Immature natural killer cell (primary cell): Measurements from ENCODE around the gene PLCH2. TPM values are rescaled to one million over a fixed set of nuclear protein-coding genes. Genes with fewer than 3 reads are reported as not detected.
"Not testable (repeated sequence)": the region's sequence is repeated elsewhere in the genome, so short reads cannot be mapped to it uniquely, and the experiment has no call there.

ENCODE experiments used
- DNase-seq, 3 donors: peaks; one replicate each; pipeline ENCODE4 v3.0.0; 2022; ENCODE audit warnings: mixed read lengths in 1 of 3
- H3K27ac Mint-ChIP-seq, 6 donors: one replicate each; pipeline ENCODE4 v1.8.0; 2020; ENCODE audit warnings: mixed read lengths in 6 of 6, mild to moderate bottlenecking in 5 of 6, inconsistent platforms in 4 of 6, moderate library complexity in 3 of 6
- H3K27me3 Mint-ChIP-seq, 3 donors: one replicate each; pipeline ENCODE4 v1.8.0; 2020 to 2021; ENCODE audit warnings: low read depth in 3 of 3, mild to moderate bottlenecking in 3 of 3, mixed read lengths in 3 of 3, moderate library complexity in 3 of 3, inconsistent platforms in 1 of 3
- H3K36me3 Mint-ChIP-seq, 3 donors: one replicate each; pipeline ENCODE4 v1.8.0; 2020; ENCODE audit warnings: mixed read lengths in 3 of 3, inconsistent platforms in 2 of 3, mild to moderate bottlenecking in 2 of 3
- H3K4me1 Mint-ChIP-seq, 2 donors: one replicate each; pipeline ENCODE4 v1.8.0; 2020; ENCODE audit warnings: inconsistent platforms in 2 of 2, mild to moderate bottlenecking in 2 of 2, mixed read lengths in 2 of 2, moderate library complexity in 1 of 2
- H3K4me3 Mint-ChIP-seq, 5 donors: one replicate each; pipeline ENCODE4 v1.8.0; 2020; ENCODE audit warnings: mild to moderate bottlenecking in 5 of 5, mixed read lengths in 5 of 5, inconsistent platforms in 3 of 5, moderate library complexity in 3 of 5
- H3K9me3 Mint-ChIP-seq, 6 donors: one replicate each; pipeline ENCODE4 v1.8.0; 2020; ENCODE audit warnings: mild to moderate bottlenecking in 6 of 6, mixed read lengths in 6 of 6, inconsistent platforms in 4 of 6, moderate library complexity in 3 of 6
- polyA plus RNA-seq, 3 donors: library from polyadenylated mRNA; unstranded; fragments of 300-500 nt; fragmentation: Illumina TruSeq; gene quantifications; one replicate each; pipeline ENCODE4 v1.2.3, GENCODE V29; 2021

Gene PLCH2
- polyA plus RNA-seq, 3 donors from 2014 or later = 2.9 to 5.1 TPM; not detected in 1

- no peaks in the 10 kb centered on the region for H3K9me3 Mint-ChIP-seq
- H3K36me3 Mint-ChIP-seq = no peaks in the 10 kb centered on the region
- peak overlapping the region in 3 of 6 donors; percentile 21 to 30 (median 28) for H3K27ac Mint-ChIP-seq
- peaks cover 16 to 27% of the 10 kb centered on the region in 2 donors for H3K4me1 Mint-ChIP-seq
- DNase-seq = no peak
- H3K27me3 Mint-ChIP-seq = peaks cover 6 to 21% (median 14%) of the 10 kb centered on the region in 3 donors
- H3K4me3 Mint-ChIP-seq = no peak overlapping the region
Measured at GRCh38 chr1:2544093-2544874, 68.2 kb downstream of the PLCH2 start.

GRCh38 chr1:2544875-2545640, 69.0 kb downstream of the PLCH2 start:
- H3K27me3 Mint-ChIP-seq = peaks cover 6 to 24% (median 14%) of the 10 kb centered on the region in 3 donors
- H3K36me3 Mint-ChIP-seq = no peaks in the 10 kb centered on the region
- peak overlapping the region; percentile 29 to 86 (median 48) for H3K27ac Mint-ChIP-seq
- H3K4me1 Mint-ChIP-seq = peaks cover 16 to 30% of the 10 kb centered on the region in 2 donors
- peak overlapping the region in 1 of 5 donors; percentile 55 for H3K4me3 Mint-ChIP-seq
- DNase-seq = no peak
- H3K9me3 Mint-ChIP-seq = no peaks in the 10 kb centered on the region

- Mint-ChIP-seq H3K27me3 (peaks cover 6 to 24% (median 14%) of the 10 kb centered on the region in 3 donors), H3K9me3 (no peaks in the 10 kb centered on the region), H3K4me1 (peaks cover 15 to 32% of the 10 kb centered on the region in 2 donors), H3K4me3 (peak overlapping the region; percentile 85 to 97 (median 91)), H3K36me3 (no peaks in the 10 kb centered on the region), H3K27ac (peak overlapping the region; percentile 24 to 99 (median 98))
- peak; percentile 88 to 92 (median 92) for DNase-seq
Measured at GRCh38 chr1:2545754-2546514, 69.8 kb downstream of the PLCH2 start.

- H3K4me3 Mint-ChIP-seq = peak overlapping the region; percentile 85 to 97 (median 91)
- H3K27ac Mint-ChIP-seq = peak overlapping the region; percentile 96 to 99 (median 98)
- H3K9me3 Mint-ChIP-seq = no peaks in the 10 kb centered on the region
- H3K4me1 Mint-ChIP-seq = peaks cover 8 to 28% of the 10 kb centered on the region in 2 donors
- peak; percentile 79 to 88 (median 85) for DNase-seq
- peaks cover 6 to 26% (median 14%) of the 10 kb centered on the region in 3 donors for H3K27me3 Mint-ChIP-seq
- H3K36me3 Mint-ChIP-seq = no peaks in the 10 kb centered on the region
Measured at GRCh38 chr1:2546515-2547209, 70.6 kb downstream of the PLCH2 start.

- Mint-ChIP-seq H3K9me3 (no peaks in the 10 kb centered on the region), H3K4me1 (peaks cover 8 to 24% of the 10 kb centered on the region in 2 donors), H3K27me3 (peaks cover 4 to 26% (median 14%) of the 10 kb centered on the region in 3 donors), H3K27ac (peak overlapping the region; percentile 96 to 99 (median 98)), H3K4me3 (peak overlapping the region; percentile 85 to 97 (median 91)), H3K36me3 (no peaks in the 10 kb centered on the region)
- peak; percentile 49 to 59 (median 55) for DNase-seq
Measured at GRCh38 chr1:2547210-2548067, 71.3 kb downstream of the PLCH2 start.

- H3K4me1 Mint-ChIP-seq = peaks cover 8 to 24% of the 10 kb centered on the region in 2 donors
Measured at GRCh38 chr1:2548068-2548589, 72.0 kb downstream of the PLCH2 start.

GRCh38 chr1:2549367-2550029, 73.4 kb downstream of the PLCH2 start:
- not testable (repeated sequence) for H3K9me3 Mint-ChIP-seq, H3K36me3 Mint-ChIP-seq, DNase-seq
- Mint-ChIP-seq H3K4me1 (peaks cover 11 to 27% of the 10 kb centered on the region in 2 donors), H3K27ac (peak overlapping the region; percentile 96 to 99 (median 98)), H3K4me3 (peak overlapping the region; percentile 46 to 94 (median 91)), H3K27me3 (peaks cover 4 to 26% (median 14%) of the 10 kb centered on the region in 3 donors)

More at GRCh38 chr1:2548068-2548589, 72.0 kb downstream of the PLCH2 start:
- H3K9me3 Mint-ChIP-seq = no peaks in the 10 kb centered on the region
- peak; percentile 80 to 82 (median 82) for DNase-seq
- H3K4me3 Mint-ChIP-seq = peak overlapping the region; percentile 85 to 97 (median 91)
- H3K27ac Mint-ChIP-seq = peak overlapping the region; percentile 96 to 99 (median 98)
- H3K27me3 Mint-ChIP-seq = peaks cover 4 to 26% (median 14%) of the 10 kb centered on the region in 3 donors
- no peaks in the 10 kb centered on the region for H3K36me3 Mint-ChIP-seq

GRCh38 chr1:2550309-2550861, 74.3 kb downstream of the PLCH2 start:
- Mint-ChIP-seq H3K27ac (peak overlapping the region in 4 of 6 donors; percentile 53 to 87 (median 69)), H3K4me1 (peaks cover 17 to 34% of the 10 kb centered on the region in 2 donors), H3K27me3 (peaks cover 4 to 26% (median 14%) of the 10 kb centered on the region in 3 donors)
- DNase-seq, H3K36me3 Mint-ChIP-seq, H3K9me3 Mint-ChIP-seq, H3K4me3 Mint-ChIP-seq: not testable (repeated sequence)

- Mint-ChIP-seq H3K27me3 (peaks cover 9 to 34% (median 18%) of the 10 kb centered on the region in 3 donors), H3K27ac (peak overlapping the region in 1 of 6 donors; percentile 64), H3K4me1 (peaks cover 27 to 43% of the 10 kb centered on the region in 2 donors)
- DNase-seq, H3K36me3 Mint-ChIP-seq, H3K9me3 Mint-ChIP-seq, H3K4me3 Mint-ChIP-seq: not testable (repeated sequence)
Measured at GRCh38 chr1:2551544-2551943, 75.5 kb downstream of the PLCH2 start.

GRCh38 chr1:2552189-2552588, 76.1 kb downstream of the PLCH2 start:
- no peak overlapping the region for H3K27ac Mint-ChIP-seq
- H3K4me3 Mint-ChIP-seq = no peak overlapping the region
- peaks cover 29 to 44% of the 10 kb centered on the region in 2 donors for H3K4me1 Mint-ChIP-seq
- H3K36me3 Mint-ChIP-seq = no peaks in the 10 kb centered on the region
- peaks cover 11 to 31% (median 16%) of the 10 kb centered on the region in 3 donors for H3K27me3 Mint-ChIP-seq
- no peaks in the 10 kb centered on the region for H3K9me3 Mint-ChIP-seq
- DNase-seq = no peak

GRCh38 chr1:2553076-2553475, 77.0 kb downstream of the PLCH2 start:
- not testable (repeated sequence) for H3K27ac Mint-ChIP-seq, H3K36me3 Mint-ChIP-seq, DNase-seq, H3K4me3 Mint-ChIP-seq, H3K9me3 Mint-ChIP-seq
- Mint-ChIP-seq H3K4me1 (peaks cover 37 to 45% of the 10 kb centered on the region in 2 donors), H3K27me3 (peaks cover 11 to 25% (median 11%) of the 10 kb centered on the region in 3 donors)
